HCT116 (cell line): ENCODE results near the gene LTBP1. TPM values are rescaled to one million over a fixed set of nuclear protein-coding genes. Genes with fewer than 3 reads are reported as not detected.

Experiments used
- ATAC-seq: fragments of 200-7000 bp; cut with Tn5 transposase; 2 replicates; pipeline ENCODE4 v1.9.1; 2020; ENCODE audit warnings: mild to moderate bottlenecking, moderate library complexity
- Bru-seq: library from RNA; stranded (reverse); fragments of 400-500 nt; gene quantifications from one replicate; lab custom pipeline; 2021; lab: Mats Ljungman, UMichigan
- BruChase-seq, 2 experiments: library from RNA; stranded (reverse); fragments of 400-500 nt; gene quantifications; one replicate each; lab custom pipeline; 2021; lab: Mats Ljungman, UMichigan
- BruUV-seq: library from RNA; stranded (reverse); fragments of 400-500 nt; replicated peaks from 2 replicates; lab custom pipeline; 2021; lab: Mats Ljungman, UMichigan
- CTCF ChIA-PET: fragments of 300-600 bp; sonication (Branson Sonifier 250); formaldehyde crosslinking; loops from one replicate; lab custom pipeline; 2021; ENCODE audit warnings: antibody characterized with exemption; lab: Charles Lee
- POLR2A ChIA-PET: fragments of 300-600, 350-600 bp; sonication (Branson Sonifier 250); formaldehyde crosslinking; loops from one replicate; lab custom pipeline; 2021; ENCODE audit warnings: antibody characterized with exemption; lab: Charles Lee
- RAD21 ChIA-PET, 2 experiments: fragments of 300-600 bp; sonication (Branson Sonifier 250); formaldehyde crosslinking; loops; one replicate each; lab custom pipeline; 2023; ENCODE audit warnings: low total read pairs in 2 of 2; ENCODE audit not compliant: uncharacterized antibody in 2 of 2, unreplicated experiment in 2 of 2, low non-redundant PET in 1 of 2; lab: Charles Lee
- DNase-seq: peaks from one replicate; pipeline ENCODE4 v3.0.0-alpha.2; 2010; ENCODE audit warnings: low read depth, low spot score
- H2AFZ ChIP-seq: fragments of 200-600 bp; shearing (Covaris generic), sonication (generic); 2 replicates; pipeline ENCODE4 v1.6.1; 2017; ENCODE audit warnings: low read depth, mixed run types, mixed read lengths, antibody characterized with exemption, low read length; ENCODE audit not compliant: poor library complexity, severe bottlenecking
- H3K27ac ChIP-seq: 2 replicates; pipeline ENCODE4 v1.5.1; 2012; ENCODE audit warnings: low read depth, low read length
- H3K27me3 ChIP-seq: fragments of 200-600 bp; sonication (generic); 2 replicates; pipeline ENCODE4 v1.6.1; 2016; ENCODE audit warnings: mixed run types, low read length, mixed read lengths; ENCODE audit not compliant: insufficient read depth
- H3K36me3 ChIP-seq, 2 experiments: fragments of 200-500 bp in 1 of 2; fragments of 200-600 bp in 1 of 2; sonication (Bioruptor generic) in 1 of 2; sonication (generic) in 1 of 2; 2 replicates each; pipeline versions ENCODE4 v1.5.1 to v1.6.1; 2014 to 2016; ENCODE audit warnings: low read length in 2 of 2, inconsistent platforms in 1 of 2, mixed read lengths in 1 of 2, mixed run types in 1 of 2; ENCODE audit not compliant: insufficient read depth in 2 of 2, control insufficient read depth in 1 of 2
- H3K4me1 ChIP-seq, 2 experiments: fragments of 200-600 bp in 1 of 2; sonication (generic) in 1 of 2; 2 replicates each; pipeline versions ENCODE4 v1.5.1 to v1.6.1; 2012 to 2017; ENCODE audit warnings: low read length in 2 of 2, inconsistent platforms in 1 of 2, mild to moderate bottlenecking in 1 of 2, mixed read lengths in 1 of 2, mixed run types in 1 of 2, moderate library complexity in 1 of 2; ENCODE audit not compliant: insufficient read depth in 2 of 2, control insufficient read depth in 1 of 2
- H3K4me2 ChIP-seq: fragments of 200-600 bp; sonication (generic); 2 replicates; pipeline ENCODE4 v1.6.1; 2017; ENCODE audit warnings: mixed run types, low read length, mixed read lengths
- H3K4me3 ChIP-seq, 2 experiments: fragments of 200-600 bp in 1 of 2; sonication (generic) in 1 of 2; replicated peaks in 1 of 2; 2 replicates each; pipeline ENCODE4 v1.5.1; 2011 to 2016; ENCODE audit warnings: low read length in 2 of 2, control low read depth in 1 of 2, low read depth in 1 of 2, mild to moderate bottlenecking in 1 of 2, mixed read lengths in 1 of 2, mixed run types in 1 of 2
- H3K79me2 ChIP-seq: fragments of 200-600 bp; sonication (generic); 2 replicates; pipeline ENCODE4 v1.6.1; 2017; ENCODE audit warnings: mild to moderate bottlenecking, mixed run types, low read length, moderate library complexity, mixed read lengths; ENCODE audit not compliant: insufficient read depth
- H3K9ac ChIP-seq: fragments of 200-600 bp; sonication (generic); 2 replicates; pipeline ENCODE4 v1.6.1; 2016; ENCODE audit warnings: low read length, mixed read lengths
- H3K9me2 ChIP-seq: fragments of 200-600 bp; sonication (generic), shearing (Covaris generic); 2 replicates; pipeline ENCODE4 v1.6.1; 2017; ENCODE audit warnings: mixed run types, mild to moderate bottlenecking, moderate library complexity; ENCODE audit not compliant: insufficient read depth
- H3K9me3 ChIP-seq, 2 experiments: fragments of 200-500 bp in 1 of 2; fragments of 200-600 bp in 1 of 2; sonication (Bioruptor generic) in 1 of 2; sonication (generic) in 1 of 2; 2 replicates each; pipeline ENCODE4 v1.6.1; 2014 to 2017; ENCODE audit warnings: low read length in 2 of 2, mixed read lengths in 2 of 2, inconsistent platforms in 1 of 2, low read depth in 1 of 2, mild to moderate bottlenecking in 1 of 2, mixed run types in 1 of 2, moderate library complexity in 1 of 2; ENCODE audit not compliant: control insufficient read depth in 1 of 2, insufficient read depth in 1 of 2
- H4K20me1 ChIP-seq: fragments of 200-600 bp; sonication (generic), shearing (Covaris generic); 2 replicates; pipeline ENCODE4 v1.6.1; 2017; ENCODE audit warnings: mixed run types, mild to moderate bottlenecking, moderate library complexity; ENCODE audit not compliant: insufficient read depth
- CBX3 ChIP-seq: IDR thresholded peaks from 2 replicates; pipeline ENCODE4 v1.6.1; 2012; ENCODE audit warnings: low read depth
- CEBPB ChIP-seq: IDR thresholded peaks from 2 replicates; pipeline ENCODE4 v1.6.1; 2012; ENCODE audit warnings: low read depth
- ELF1 ChIP-seq: IDR thresholded peaks from 2 replicates; pipeline ENCODE4 v1.6.1; 2012; ENCODE audit warnings: low read depth, borderline replicate concordance
- RAD21 ChIP-seq: IDR thresholded peaks from 2 replicates; pipeline ENCODE4 v1.6.1; 2012; ENCODE audit warnings: low read depth, mild to moderate bottlenecking
- SP1 ChIP-seq: IDR thresholded peaks from 2 replicates; pipeline ENCODE4 v1.6.1; 2012; ENCODE audit warnings: low read depth
- SRF ChIP-seq: IDR thresholded peaks from 2 replicates; pipeline ENCODE4 v1.6.1; 2012; ENCODE audit warnings: low read depth
- TCF7L2 ChIP-seq: IDR thresholded peaks from 2 replicates; pipeline ENCODE4 v1.7.0; 2011; ENCODE audit warnings: borderline replicate concordance, inconsistent platforms; ENCODE audit not compliant: insufficient read depth, insufficient read length; ENCODE audit errors: extremely low read depth
- YY1 ChIP-seq: IDR thresholded peaks from 2 replicates; pipeline ENCODE4 v1.6.1; 2011; ENCODE audit warnings: low read length, low read depth, moderate library complexity, mild to moderate bottlenecking; ENCODE audit not compliant: insufficient replicate concordance; ENCODE audit errors: extremely low read depth
- intact Hi-C: fragments of 100-400 bp; cut with micrococcal nuclease; formaldehyde crosslinking; loops from 2 replicates; pipeline ENCODE4 v1.10.0; 2022
- long read RNA-seq: library from polyadenylated mRNA; unstranded; transcript quantifications from one replicate; pipeline ENCODE4 v2.0.0, GENCODE V29; 2021; ENCODE audit not compliant: unreplicated experiment
- polyA plus RNA-seq: library from polyadenylated mRNA; unstranded; fragments of >200 nt; gene quantifications from 2 replicates; pipeline ENCODE4 v1.2.1, GENCODE V29; 2012; ENCODE audit warnings: missing spikeins
- total RNA-seq: library from RNA; stranded (reverse); gene quantifications from one replicate; pipeline ENCODE4 v1.2.1, GENCODE V29; 2021; ENCODE audit not compliant: unreplicated experiment
- TF ChIP-seq, protein P1 (sequence below): IDR thresholded peaks from 2 replicates; pipeline ENCODE4 v1.6.1; 2012
- TF ChIP-seq, protein P2 (sequence below): IDR thresholded peaks from 2 replicates; pipeline ENCODE4 v1.6.1; 2011; ENCODE audit warnings: mild to moderate bottlenecking, low read length, moderate library complexity; ENCODE audit not compliant: insufficient replicate concordance; ENCODE audit errors: extremely low read depth
- TF ChIP-seq, protein P3 (sequence below), 3 experiments: fragments of 200-600 bp in 1 of 3; sonication (generic) in 1 of 3; IDR thresholded peaks in 2 of 3; conservative IDR thresholded peaks in 1 of 3; 2 replicates each; pipeline ENCODE4 v1.5.1; 2012 to 2017; ENCODE audit warnings: low read depth in 2 of 3, low read length in 2 of 3, antibody characterized with exemption in 1 of 3, borderline replicate concordance in 1 of 3, control low read depth in 1 of 3, mild to moderate bottlenecking in 1 of 3, mixed read lengths in 1 of 3, mixed run types in 1 of 3, moderate library complexity in 1 of 3; ENCODE audit not compliant: insufficient read depth in 1 of 3

LTBP1 gene, protein sequence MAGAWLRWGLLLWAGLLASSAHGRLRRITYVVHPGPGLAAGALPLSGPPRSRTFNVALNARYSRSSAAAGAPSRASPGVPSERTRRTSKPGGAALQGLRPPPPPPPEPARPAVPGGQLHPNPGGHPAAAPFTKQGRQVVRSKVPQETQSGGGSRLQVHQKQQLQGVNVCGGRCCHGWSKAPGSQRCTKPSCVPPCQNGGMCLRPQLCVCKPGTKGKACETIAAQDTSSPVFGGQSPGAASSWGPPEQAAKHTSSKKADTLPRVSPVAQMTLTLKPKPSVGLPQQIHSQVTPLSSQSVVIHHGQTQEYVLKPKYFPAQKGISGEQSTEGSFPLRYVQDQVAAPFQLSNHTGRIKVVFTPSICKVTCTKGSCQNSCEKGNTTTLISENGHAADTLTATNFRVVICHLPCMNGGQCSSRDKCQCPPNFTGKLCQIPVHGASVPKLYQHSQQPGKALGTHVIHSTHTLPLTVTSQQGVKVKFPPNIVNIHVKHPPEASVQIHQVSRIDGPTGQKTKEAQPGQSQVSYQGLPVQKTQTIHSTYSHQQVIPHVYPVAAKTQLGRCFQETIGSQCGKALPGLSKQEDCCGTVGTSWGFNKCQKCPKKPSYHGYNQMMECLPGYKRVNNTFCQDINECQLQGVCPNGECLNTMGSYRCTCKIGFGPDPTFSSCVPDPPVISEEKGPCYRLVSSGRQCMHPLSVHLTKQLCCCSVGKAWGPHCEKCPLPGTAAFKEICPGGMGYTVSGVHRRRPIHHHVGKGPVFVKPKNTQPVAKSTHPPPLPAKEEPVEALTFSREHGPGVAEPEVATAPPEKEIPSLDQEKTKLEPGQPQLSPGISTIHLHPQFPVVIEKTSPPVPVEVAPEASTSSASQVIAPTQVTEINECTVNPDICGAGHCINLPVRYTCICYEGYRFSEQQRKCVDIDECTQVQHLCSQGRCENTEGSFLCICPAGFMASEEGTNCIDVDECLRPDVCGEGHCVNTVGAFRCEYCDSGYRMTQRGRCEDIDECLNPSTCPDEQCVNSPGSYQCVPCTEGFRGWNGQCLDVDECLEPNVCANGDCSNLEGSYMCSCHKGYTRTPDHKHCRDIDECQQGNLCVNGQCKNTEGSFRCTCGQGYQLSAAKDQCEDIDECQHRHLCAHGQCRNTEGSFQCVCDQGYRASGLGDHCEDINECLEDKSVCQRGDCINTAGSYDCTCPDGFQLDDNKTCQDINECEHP (N-terminal part only)
- total RNA-seq = 5.1 TPM
- 2.9 and 3.5 TPM in 2 replicates for polyA plus RNA-seq
- Bru-seq, nascent RNA = percentile 35 among the genes with signal in this experiment
- BruChase-seq, experiment 1, labeled RNA remaining after a 6-hour chase = percentile 27 among the genes with signal in this experiment
- percentile 27 among the genes with signal in this experiment for BruChase-seq, experiment 2, labeled RNA remaining after a 2-hour chase
- long read RNA-seq, partial matches to known transcripts = 4 of 5 reads
- long read RNA-seq, other reads (novel, unspliced or antisense) = 1 of 5 reads

DNA sequence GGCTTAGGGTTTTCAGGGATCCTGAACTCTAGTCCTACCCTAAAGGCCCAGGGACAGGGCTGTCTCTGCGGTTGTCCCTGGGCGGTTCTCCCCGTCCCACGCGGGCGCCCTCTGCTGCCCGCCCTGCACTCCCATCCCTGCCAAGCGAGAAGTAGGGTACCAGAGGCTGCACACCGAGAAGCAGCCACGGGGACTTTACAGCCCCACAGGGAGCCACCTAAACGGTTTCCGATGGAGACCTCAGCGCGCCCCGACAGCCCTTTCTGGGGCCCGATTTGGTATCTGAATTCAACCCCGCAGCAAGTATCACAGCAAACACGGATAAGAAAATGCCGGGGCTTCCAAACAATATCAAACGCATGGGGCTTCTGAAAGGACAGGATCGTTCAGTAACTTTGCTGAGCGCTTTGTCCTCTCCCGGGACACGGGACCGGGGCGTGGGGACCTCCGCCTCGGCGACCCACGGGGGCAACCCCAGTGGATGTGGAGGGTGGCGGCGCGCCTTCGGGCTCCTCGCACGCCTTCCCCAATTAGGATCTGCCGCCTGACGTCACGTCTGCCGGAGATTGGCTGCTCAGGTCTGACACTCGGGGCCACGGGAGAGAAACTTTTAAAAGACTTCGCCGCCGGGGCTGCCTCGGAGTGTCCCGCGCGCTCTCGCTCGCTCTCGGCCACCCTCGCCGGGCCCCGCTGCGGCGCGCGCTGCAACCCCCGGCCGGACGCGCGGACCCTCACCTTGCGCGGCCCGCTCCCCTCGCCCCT lies at the start of gene LTBP1:
LTBP1 (plus strand) TSS at position 640 of the 762 bp plus-strand sequence. CDS start 372 bp downstream, outside the sequence.
- ChIA-PET POLR2A (no interaction called here), CTCF (no interaction called here)
- TF ChIP-seq, protein P1, sequence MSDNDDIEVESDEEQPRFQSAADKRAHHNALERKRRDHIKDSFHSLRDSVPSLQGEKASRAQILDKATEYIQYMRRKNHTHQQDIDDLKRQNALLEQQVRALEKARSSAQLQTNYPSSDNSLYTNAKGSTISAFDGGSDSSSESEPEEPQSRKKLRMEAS = peak; percentile 67
- no peak for TF ChIP-seq YY1
- TF ChIP-seq, protein P2, sequence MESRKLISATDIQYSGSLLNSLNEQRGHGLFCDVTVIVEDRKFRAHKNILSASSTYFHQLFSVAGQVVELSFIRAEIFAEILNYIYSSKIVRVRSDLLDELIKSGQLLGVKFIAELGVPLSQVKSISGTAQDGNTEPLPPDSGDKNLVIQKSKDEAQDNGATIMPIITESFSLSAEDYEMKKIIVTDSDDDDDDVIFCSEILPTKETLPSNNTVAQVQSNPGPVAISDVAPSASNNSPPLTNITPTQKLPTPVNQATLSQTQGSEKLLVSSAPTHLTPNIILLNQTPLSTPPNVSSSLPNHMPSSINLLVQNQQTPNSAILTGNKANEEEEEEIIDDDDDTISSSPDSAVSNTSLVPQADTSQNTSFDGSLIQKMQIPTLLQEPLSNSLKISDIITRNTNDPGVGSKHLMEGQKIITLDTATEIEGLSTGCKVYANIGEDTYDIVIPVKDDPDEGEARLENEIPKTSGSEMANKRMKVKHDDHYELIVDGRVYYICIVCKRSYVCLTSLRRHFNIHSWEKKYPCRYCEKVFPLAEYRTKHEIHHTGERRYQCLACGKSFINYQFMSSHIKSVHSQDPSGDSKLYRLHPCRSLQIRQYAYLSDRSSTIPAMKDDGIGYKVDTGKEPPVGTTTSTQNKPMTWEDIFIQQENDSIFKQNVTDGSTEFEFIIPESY = no peak
- TF ChIP-seq SRF = no peak; the same call in 1 of the 2 replicates
- TF ChIP-seq RAD21 = peak; percentile 73
- no peak for TF ChIP-seq ELF1
- TF ChIP-seq CEBPB = no peak
- peak; percentile 40; the same call in 1 of the 2 replicates for TF ChIP-seq CBX3
- TF ChIP-seq, protein P3, sequence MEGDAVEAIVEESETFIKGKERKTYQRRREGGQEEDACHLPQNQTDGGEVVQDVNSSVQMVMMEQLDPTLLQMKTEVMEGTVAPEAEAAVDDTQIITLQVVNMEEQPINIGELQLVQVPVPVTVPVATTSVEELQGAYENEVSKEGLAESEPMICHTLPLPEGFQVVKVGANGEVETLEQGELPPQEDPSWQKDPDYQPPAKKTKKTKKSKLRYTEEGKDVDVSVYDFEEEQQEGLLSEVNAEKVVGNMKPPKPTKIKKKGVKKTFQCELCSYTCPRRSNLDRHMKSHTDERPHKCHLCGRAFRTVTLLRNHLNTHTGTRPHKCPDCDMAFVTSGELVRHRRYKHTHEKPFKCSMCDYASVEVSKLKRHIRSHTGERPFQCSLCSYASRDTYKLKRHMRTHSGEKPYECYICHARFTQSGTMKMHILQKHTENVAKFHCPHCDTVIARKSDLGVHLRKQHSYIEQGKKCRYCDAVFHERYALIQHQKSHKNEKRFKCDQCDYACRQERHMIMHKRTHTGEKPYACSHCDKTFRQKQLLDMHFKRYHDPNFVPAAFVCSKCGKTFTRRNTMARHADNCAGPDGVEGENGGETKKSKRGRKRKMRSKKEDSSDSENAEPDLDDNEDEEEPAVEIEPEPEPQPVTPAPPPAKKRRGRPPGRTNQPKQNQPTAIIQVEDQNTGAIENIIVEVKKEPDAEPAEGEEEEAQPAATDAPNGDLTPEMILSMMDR (IDR thresholded peaks at IDR 0.05 in 2 of 3, conservative IDR thresholded peaks at IDR 0.05 in 1 of 3; ENCODE audit: borderline replicate concordance in 1 of 3, insufficient read depth in 1 of 3, low read depth in 2 of 3, low read length in 2 of 3) = peak; percentile 68 to 88 (median 87)
- no peak for TF ChIP-seq SP1
- TF ChIP-seq TCF7L2 = peak; percentile 33

More for the DNA sequence above, at the start of gene LTBP1:
- ATAC-seq (peak; percentile 86), DNase-seq (peak; percentile 45)
- Histone ChIP-seq H3K9me3 (no peaks in the 10 kb centered on the region), H3K9me2 (no peaks in the 10 kb centered on the region), H4K20me1 (no peaks in the 10 kb centered on the region), H3K36me3 (no peaks in the 10 kb centered on the region), H3K4me2 (peak within 1 kb of the TSS; percentile 99), H3K4me1 (peaks cover 0 to 16% of the 10 kb centered on the region in 2 experiments; a peak in 2 of 4 replicates), H3K27ac (peak within 1 kb of the TSS; percentile 44; the same call in 1 of the 2 replicates), H3K27me3 (no peaks in the 10 kb centered on the region), H3K9ac (peak within 1 kb of the TSS; percentile 52), H3K79me2 (no peaks in the 10 kb centered on the region), H2AFZ (peak within 1 kb of the TSS; percentile 94), H3K4me3 (peak within 1 kb of the TSS; percentile 47 to 63)
- intact Hi-C loops = loop anchor here (1.0 to 10.0 kb wide), 3 partner anchors 174 to 638 kb away; no protein-coding TSS in a partner anchor
- no TSS peak for BruUV-seq
- RAD21 ChIA-PET = no interaction called here
